Measurements from ENCODE around the gene IL4I1.

DNA sequence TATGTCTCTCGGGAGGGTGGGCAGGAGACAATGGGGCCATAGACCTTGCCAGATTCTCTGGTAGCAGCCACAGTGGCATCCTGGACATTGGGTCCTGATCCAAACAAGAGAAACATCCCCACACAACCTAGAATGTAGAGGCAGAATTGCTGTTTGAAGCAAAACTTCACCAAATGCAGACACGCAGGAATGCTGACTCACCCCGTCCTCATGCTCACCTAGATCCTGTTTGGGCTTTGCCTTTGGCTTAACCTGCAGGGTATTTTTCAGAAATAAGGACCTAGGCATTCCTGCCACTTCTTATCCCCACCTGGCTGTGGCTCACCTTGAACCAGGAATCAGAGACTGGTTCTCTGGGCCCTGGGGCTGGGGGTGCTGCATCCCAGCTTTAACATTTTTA is 11.9 kb downstream of the IL4I1 start:
- TF ChIP-seq TCF12 (IDR thresholded peaks at IDR 0.05; ENCODE audit: low read depth) (no peak), CREB1 (IDR thresholded peaks at IDR 0.05; ENCODE audit: low read depth) (no peak), TAF1 (IDR thresholded peaks at IDR 0.05; ENCODE audit: low read depth) (no peak), EP300 (IDR thresholded peaks at IDR 0.05; ENCODE audit: borderline replicate concordance) (no peak), RAD21 (IDR thresholded peaks at IDR 0.05; ENCODE audit: low read depth) (no peak), CEBPB (IDR thresholded peaks at IDR 0.05) (no peak), NFIC (IDR thresholded peaks at IDR 0.05) (no peak), YY1 (IDR thresholded peaks at IDR 0.05; ENCODE audit: low read depth) (no peak), ZBTB7A (IDR thresholded peaks at IDR 0.05; ENCODE audit: low read depth) (no peak)
- TF ChIP-seq, protein P1, sequence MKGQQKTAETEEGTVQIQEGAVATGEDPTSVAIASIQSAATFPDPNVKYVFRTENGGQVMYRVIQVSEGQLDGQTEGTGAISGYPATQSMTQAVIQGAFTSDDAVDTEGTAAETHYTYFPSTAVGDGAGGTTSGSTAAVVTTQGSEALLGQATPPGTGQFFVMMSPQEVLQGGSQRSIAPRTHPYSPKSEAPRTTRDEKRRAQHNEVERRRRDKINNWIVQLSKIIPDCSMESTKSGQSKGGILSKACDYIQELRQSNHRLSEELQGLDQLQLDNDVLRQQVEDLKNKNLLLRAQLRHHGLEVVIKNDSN (IDR thresholded peaks at IDR 0.05) = no peak
- TF ChIP-seq, protein P2, sequence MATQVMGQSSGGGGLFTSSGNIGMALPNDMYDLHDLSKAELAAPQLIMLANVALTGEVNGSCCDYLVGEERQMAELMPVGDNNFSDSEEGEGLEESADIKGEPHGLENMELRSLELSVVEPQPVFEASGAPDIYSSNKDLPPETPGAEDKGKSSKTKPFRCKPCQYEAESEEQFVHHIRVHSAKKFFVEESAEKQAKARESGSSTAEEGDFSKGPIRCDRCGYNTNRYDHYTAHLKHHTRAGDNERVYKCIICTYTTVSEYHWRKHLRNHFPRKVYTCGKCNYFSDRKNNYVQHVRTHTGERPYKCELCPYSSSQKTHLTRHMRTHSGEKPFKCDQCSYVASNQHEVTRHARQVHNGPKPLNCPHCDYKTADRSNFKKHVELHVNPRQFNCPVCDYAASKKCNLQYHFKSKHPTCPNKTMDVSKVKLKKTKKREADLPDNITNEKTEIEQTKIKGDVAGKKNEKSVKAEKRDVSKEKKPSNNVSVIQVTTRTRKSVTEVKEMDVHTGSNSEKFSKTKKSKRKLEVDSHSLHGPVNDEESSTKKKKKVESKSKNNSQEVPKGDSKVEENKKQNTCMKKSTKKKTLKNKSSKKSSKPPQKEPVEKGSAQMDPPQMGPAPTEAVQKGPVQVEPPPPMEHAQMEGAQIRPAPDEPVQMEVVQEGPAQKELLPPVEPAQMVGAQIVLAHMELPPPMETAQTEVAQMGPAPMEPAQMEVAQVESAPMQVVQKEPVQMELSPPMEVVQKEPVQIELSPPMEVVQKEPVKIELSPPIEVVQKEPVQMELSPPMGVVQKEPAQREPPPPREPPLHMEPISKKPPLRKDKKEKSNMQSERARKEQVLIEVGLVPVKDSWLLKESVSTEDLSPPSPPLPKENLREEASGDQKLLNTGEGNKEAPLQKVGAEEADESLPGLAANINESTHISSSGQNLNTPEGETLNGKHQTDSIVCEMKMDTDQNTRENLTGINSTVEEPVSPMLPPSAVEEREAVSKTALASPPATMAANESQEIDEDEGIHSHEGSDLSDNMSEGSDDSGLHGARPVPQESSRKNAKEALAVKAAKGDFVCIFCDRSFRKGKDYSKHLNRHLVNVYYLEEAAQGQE (IDR thresholded peaks at IDR 0.05; ENCODE audit: low read depth) = no peak
- TF ChIP-seq, protein P3, sequence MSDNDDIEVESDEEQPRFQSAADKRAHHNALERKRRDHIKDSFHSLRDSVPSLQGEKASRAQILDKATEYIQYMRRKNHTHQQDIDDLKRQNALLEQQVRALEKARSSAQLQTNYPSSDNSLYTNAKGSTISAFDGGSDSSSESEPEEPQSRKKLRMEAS (IDR thresholded peaks at IDR 0.05) = no peak

Measured in Ishikawa (cell line).